GM12801 (cell line): ENCODE measurements around the gene FZD4.

Experiments used
- CTCF ChIP-seq: IDR thresholded peaks from one replicate; pipeline ENCODE4 v1.5.1; 2011; ENCODE audit warnings: control low read depth; ENCODE audit not compliant: insufficient read length; ENCODE audit errors: extremely low read depth

The FZD4 gene

GRCh38 chr11:86938203-86938899 is 16.8 kb downstream of the FZD4 start:
- no peak for TF ChIP-seq CTCF

- no peak for TF ChIP-seq CTCF
These were observed 20.1 kb downstream of the FZD4 start for GRCh38 chr11:86934926-86935579.

- TF ChIP-seq CTCF, result no peak
These were observed 20.7 kb downstream of the FZD4 start for GRCh38 chr11:86934582-86934900.

- TF ChIP-seq CTCF, result no peak
These were observed 21.2 kb downstream of the FZD4 start for GRCh38 chr11:86933891-86934581.

- TF ChIP-seq CTCF, result no peak
These were observed 22.0 kb downstream of the FZD4 start for GRCh38 chr11:86932924-86933875.

- TF ChIP-seq CTCF, result no peak
These were observed 23.0 kb downstream of the FZD4 start for GRCh38 chr11:86932259-86932585.
